HG02870 (cell line): ENCODE results near the gene DRC1.

Experiments used
- ATAC-seq: cut with Tn5 transposase; IDR thresholded peaks from one replicate; pipeline ENCODE4 v1.9.1; 2021; ENCODE audit warnings: mild to moderate bottlenecking, moderate library complexity; ENCODE audit not compliant: unreplicated experiment

DRC1 gene

DNA sequence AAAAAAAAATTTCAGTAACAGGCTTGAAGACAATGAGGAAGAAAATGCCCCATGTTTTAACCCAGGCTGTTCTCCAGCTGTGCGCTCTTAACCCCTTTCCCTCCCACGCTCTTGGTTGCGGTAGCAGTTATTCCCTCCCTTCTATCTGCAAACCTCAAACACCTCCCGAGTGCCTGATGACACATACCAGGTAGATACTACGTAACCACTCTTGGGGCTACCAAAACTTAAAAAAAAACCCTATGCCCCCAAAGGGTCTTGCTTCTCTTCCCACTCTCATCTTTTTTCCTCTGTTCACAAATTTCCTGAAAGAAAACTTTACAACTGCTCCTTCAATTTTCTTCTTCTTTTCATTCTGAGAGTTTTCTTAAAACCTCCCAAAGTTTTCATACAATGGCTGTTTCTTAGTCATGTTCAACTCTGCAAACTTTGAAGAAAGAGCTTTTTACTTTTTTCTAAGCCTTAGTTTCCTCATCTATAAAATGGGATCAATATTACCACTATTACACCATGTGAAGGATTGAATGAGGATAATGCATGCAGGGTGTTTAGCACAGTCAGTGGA is 4.9 kb upstream of the DRC1 start:
- ATAC-seq: no peak

GRCh38 chr2:26399771-26400376 is 1.8 kb upstream of the DRC1 start:
- no peak for ATAC-seq

- no peak for ATAC-seq
Measured at GRCh38 chr2:26400723-26401122, 997 bp upstream of the DRC1 start.

DNA sequence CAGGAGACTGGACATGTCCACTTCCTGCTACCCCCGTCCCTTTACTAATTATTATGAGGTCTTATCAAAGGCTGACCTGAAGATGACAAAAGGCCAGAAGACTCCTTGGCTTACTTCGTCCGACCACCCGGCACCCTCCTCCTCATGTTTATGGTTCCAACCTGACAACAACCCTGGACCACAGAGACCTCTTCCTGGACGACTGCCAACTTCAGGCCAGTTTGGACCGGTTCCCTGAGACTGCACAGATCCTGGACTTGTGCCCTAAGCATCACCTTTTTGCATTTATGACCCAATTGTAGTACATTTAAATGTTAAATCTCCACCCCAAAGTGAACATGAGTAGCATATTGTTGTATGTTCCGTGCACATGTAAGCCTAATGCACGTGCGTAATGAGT is 5.8 kb downstream of the DRC1 start:
- no peak for ATAC-seq

DNA sequence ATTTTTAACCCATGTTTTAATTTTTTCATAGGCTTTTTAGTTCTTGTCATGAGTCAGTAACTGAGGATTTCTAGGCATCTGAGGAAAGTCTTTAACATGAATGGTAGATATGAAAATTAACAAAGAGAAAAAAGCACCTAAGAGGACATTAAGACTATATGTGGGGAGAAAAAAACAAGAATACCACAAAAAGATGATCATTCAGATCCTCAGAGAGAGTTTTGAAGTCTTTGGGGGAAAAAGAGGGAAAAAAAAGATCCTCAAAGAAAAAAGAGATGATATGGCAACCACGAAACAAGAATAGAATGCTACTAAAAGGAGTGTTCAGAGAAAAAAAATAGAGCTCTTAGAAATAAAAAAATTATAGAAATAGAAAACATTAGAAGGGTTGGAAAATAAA is 8.1 kb downstream of the DRC1 start:
- ATAC-seq: no peak

DNA sequence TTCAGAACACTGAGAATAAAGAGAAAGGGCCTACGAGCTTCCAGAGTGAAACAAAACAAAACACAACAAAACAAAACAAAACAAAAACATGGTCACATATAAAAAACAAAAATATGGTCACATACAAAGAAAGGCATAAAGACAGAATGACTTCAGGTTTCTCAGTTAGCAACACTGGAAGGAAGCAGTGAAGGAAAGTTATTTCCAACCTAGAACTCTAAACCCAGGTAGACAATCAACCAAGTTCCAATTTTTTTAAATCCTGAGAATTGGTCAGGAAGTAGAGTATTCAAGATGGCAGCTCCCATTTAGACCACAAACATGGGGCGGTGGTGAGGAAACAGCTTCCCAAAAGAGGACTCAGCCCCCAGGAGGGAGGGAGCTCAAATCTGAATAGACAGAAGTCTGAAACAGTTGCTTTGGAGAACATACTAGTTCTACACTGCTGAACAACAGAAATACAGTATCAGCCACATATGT is 9.1 kb downstream of the DRC1 start:
- ATAC-seq: no peak

DNA sequence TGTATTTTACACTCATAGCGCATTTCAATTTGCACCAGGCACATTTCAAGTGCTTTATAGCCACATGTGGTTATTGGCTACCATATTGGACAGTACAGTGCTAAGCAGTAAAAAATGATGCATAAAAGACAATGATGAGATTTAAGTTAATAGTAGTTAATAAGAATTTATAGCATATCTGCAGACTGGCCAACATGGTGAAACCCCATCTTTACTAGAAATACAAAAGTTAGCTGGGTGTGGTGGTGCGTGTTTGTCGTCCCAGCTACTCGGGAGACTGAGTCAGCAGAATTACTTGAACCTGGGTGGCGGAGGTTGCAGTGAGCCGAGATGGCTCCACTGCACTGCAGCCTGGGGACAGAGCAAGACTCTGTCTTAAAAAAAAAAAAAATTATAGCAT is 9.7 kb downstream of the DRC1 start:
- ATAC-seq: no peak

DNA sequence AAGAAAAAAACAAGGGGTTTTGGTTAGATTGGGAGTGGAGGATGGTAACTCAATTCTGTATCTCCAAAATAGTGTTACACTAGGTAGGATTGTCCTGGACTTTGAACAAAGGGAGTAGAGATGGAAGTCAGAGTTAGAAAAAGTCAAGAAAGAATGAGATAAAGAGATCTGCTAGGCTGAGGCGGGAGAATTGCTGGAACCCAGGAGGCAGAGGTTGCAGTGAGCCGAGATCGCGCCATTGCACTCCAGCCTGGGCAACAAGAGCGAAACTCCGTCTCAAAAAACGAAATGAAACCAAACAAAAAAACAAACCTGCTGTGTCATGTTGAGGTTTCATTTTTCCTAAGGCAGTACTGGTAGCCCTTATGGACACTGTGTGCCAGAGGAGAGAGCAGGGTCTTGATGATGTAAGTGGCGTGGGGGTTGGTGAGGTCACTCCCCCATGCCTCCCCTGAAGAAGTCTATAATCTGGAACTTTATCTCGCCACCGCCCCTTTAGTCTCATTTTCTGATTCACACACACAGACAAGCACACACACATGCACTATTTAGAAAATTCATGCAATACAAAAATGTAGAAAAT is 10.5 kb downstream of the DRC1 start:
- ATAC-seq: no peak

DNA sequence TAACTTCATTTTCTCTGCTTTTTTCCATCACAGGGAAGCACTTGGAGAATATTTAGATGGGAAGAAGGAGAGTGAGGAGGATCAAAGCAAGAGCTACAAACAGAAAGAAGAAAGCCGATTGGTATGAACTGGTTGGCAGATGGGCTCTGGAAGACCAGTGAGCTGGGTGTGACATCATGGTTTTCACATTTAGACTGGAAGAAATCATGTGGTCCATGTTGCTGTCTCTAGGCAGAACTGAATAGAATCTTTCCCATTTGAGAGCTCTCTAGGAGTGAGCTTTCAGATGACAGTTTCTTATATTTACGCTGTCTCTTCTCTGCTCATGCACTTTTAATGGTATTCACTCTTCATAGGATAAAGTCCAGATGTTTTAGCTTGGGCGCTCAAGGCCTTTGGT is 12.6 kb downstream of the DRC1 start:
- no peak for ATAC-seq

DNA sequence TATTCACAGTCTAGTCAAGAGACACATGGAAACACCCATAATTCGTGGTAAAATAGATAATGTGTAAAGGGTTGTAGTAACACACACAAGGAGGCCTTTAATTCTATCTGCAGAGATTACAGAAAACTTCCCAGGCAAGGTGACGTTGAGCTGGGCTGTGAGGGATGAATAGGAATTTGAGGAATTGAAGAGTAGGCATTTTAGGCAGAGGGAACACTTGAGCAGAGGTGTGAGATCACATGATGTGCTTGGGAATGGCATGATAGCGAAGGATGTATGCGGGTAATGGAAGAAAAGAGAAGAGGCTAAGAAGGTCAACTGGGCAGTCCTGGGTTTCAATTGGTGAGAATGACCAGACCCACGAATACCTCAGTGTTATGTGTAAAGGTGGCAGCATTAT is 20.2 kb downstream of the DRC1 start:
- ATAC-seq: no peak

DNA sequence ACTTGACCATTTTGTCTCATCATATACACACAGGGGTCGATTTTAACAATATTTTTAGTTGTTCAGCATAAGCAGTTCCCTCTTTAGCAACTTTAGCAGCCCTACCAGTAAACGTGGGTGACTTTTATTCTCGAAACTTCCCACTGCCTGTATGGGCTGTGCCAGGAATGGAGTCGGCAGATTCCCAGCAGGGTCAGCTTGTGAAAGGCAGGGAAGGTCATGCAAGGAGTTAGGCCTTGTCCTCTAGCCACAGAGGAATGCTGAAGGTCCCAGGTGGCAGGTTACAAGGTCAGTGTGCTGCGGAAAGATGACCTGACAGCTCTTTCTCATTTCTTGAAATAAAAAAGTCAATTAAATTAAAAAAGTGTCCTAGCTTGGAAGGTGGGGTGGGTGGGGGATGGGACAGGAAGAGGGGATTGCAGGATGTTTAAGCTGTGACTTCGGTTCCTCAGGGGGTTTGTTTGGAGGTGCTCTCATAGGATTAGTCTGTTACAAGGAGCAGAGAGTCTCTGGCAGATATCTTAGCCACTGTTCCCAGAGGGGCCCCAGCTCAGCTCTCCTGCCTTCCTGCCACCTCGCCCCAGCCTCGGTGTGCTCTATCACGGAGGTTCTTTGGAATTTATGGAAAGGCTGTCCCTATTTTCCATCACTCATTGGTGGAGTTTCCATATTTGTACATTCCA is 21.4 kb downstream of the DRC1 start:
- ATAC-seq: no peak

GRCh38 chr2:26423750-26424149 is 22.0 kb downstream of the DRC1 start:
- no peak for ATAC-seq

DNA sequence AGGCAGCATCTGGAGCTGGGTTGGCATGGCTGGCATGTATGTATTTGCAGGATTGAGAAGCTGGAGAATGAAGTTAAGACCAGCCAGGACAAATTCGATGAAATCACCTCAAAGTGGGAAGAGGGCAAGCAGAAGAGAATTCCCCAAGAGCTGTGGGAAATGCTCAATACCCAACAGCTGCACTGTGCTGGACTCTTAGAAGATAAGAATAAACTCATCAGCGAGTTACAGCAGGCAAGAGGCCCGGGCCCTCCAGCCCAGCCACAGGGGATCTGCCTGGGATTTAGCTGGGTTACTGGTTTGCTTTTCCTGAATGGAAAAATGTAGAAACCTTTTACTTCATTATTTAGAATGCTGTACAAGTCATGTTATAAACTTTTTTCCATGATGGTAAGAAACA is 22.5 kb downstream of the DRC1 start:
- no peak for ATAC-seq

- ATAC-seq: no peak
Measured at GRCh38 chr2:26428846-26429245, 27.1 kb downstream of the DRC1 start.

GRCh38 chr2:26429779-26430578 is 28.3 kb downstream of the DRC1 start:
- ATAC-seq: no peak

- ATAC-seq: no peak
Measured at GRCh38 chr2:26430826-26431225, 29.1 kb downstream of the DRC1 start.

DNA sequence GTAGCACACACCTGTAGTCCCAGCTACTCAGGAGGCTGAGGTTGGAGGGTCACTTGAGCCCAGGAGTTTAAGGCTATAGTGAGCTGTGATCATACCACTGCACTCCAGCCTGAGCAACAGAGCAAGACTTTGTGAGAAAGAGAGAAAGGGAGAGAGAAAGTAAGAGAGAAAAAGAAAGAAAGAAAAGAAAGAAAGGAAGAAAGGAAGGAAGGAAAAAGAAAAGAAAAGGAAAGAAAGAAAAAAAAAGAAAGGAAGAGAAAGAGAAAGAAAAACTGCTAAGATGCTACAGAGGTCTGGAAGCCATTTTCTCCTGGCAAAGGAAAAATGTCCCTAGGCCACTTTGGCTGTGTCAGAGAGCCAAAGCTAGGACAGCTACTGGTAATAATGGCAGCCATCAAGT is 30.6 kb downstream of the DRC1 start:
- ATAC-seq: no peak

GRCh38 chr2:26432859-26433258 is 31.1 kb downstream of the DRC1 start:
- no peak for ATAC-seq

- ATAC-seq: no peak
Measured at GRCh38 chr2:26435106-26435505, 33.4 kb downstream of the DRC1 start.

DNA sequence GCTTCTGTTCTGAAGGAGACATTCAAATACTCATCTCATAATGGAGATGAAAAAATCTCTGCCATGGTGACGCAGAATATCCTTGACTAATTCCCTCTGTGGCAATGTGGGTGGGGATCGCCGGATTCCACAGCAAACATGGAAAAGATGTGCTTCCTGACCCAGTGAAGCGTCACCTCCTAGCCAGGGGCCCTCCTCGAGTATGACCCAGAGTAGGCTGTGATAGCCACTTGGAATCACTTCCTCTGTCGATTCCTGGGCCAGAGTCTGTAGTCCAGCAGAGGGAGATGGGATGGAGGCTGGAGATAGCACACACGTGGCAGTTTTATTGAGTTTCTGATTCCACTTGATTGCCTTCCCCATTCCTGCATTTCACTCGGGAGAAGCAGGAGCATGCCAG is 36.8 kb downstream of the DRC1 start:
- no peak for ATAC-seq

GRCh38 chr2:26438926-26439325 is 37.2 kb downstream of the DRC1 start:
- ATAC-seq: no peak
